Thymus (tissue), 11 donors: Measurements from ENCODE around the gene DIAPH1. TPM values are rescaled to one million over a fixed set of nuclear protein-coding genes. Genes with fewer than 3 reads are reported as not detected.

ENCODE experiments used
- DNase-seq, 9 donors: peaks; one replicate each; pipeline ENCODE4 v3.0.0-alpha.2; 2013; ENCODE audit warnings: low spot score in 9 of 9, low read depth in 6 of 9, missing footprints in 1 of 9
- H3K27ac ChIP-seq, 2 donors: one replicate each; pipeline ENCODE4 v1.5.1; 2013; ENCODE audit warnings: control low read depth in 1 of 2, low read depth in 1 of 2, low read length in 1 of 2, mild to moderate bottlenecking in 1 of 2, moderate library complexity in 1 of 2
- H3K27me3 ChIP-seq, 2 donors: one replicate each; pipeline ENCODE4 v1.5.1; 2013; ENCODE audit warnings: low read length in 1 of 2; ENCODE audit not compliant: control insufficient read depth in 2 of 2, insufficient read depth in 1 of 2
- H3K36me3 ChIP-seq, 2 donors: one replicate each; pipeline ENCODE4 v1.5.1; 2013; ENCODE audit warnings: low read length in 1 of 2, mild to moderate bottlenecking in 1 of 2, moderate library complexity in 1 of 2; ENCODE audit not compliant: control insufficient read depth in 2 of 2, insufficient read depth in 2 of 2
- H3K4me1 ChIP-seq, 2 donors: one replicate each; pipeline ENCODE4 v1.5.1; 2013; ENCODE audit warnings: low read length in 2 of 2; ENCODE audit not compliant: control insufficient read depth in 2 of 2, insufficient read depth in 2 of 2
- H3K4me3 ChIP-seq, 2 donors: one replicate each; pipeline ENCODE4 v1.5.1; 2013; ENCODE audit warnings: low read length in 2 of 2, control low read depth in 1 of 2, mild to moderate bottlenecking in 1 of 2
- H3K9me3 ChIP-seq, 2 donors: one replicate each; pipeline ENCODE4 v1.5.1; 2013; ENCODE audit warnings: low read length in 1 of 2, mild to moderate bottlenecking in 1 of 2; ENCODE audit not compliant: control insufficient read depth in 2 of 2, insufficient read depth in 1 of 2
- WGBS: extraction: QIAGEN DNeasy Blood & Tissue Kit; methylation state at CpG from one replicate; pipeline ENCODE4 v1.1.7; 2013; 5-methylcytosine and 5-hydroxymethylcytosine counted together
- polyA plus RNA-seq: library from polyadenylated mRNA; stranded (reverse); fragments of 200-250 nt; gene quantifications from one replicate; pipeline ENCODE4 v1.2.3, GENCODE V29; 2013
- total RNA-seq: library from RNA; stranded (reverse); fragments of 120-200 nt; gene quantifications from one replicate; pipeline ENCODE4 v1.2.4, GENCODE V29; 2013
- donor health status: healthy.

DIAPH1 gene
- total and polyA plus RNA-seq, 2 donors, result 28.0 to 80.0 TPM

GRCh38 chr5:141641634-141642267, 23.0 kb upstream of the DIAPH1 start:
- Histone ChIP-seq H3K27ac (no peak overlapping the region), H3K27me3 (peaks cover 0 to 3% of the 10 kb centered on the region in 2 donors), H3K4me3 (no peak overlapping the region), H3K9me3 (no peaks in the 10 kb centered on the region), H3K4me1 (peaks cover 6 to 14% of the 10 kb centered on the region in 2 donors), H3K36me3 (peaks cover 28 to 36% of the 10 kb centered on the region in 2 donors)
- no peak for DNase-seq
- whole genome bisulfite sequencing, result 98% methylated on average over 2 of the region's 2 CpGs

- Histone ChIP-seq H3K36me3 (peaks cover 28% of the 10 kb centered on the region in 2 donors), H3K4me1 (peaks cover 12 to 18% of the 10 kb centered on the region in 2 donors), H3K4me3 (no peak overlapping the region), H3K9me3 (no peaks in the 10 kb centered on the region), H3K27me3 (peaks cover 0 to 3% of the 10 kb centered on the region in 2 donors), H3K27ac (no peak overlapping the region)
- 97% methylated on average over 9 of the region's 9 CpGs for WGBS
- no peak for DNase-seq
These were observed 21.9 kb upstream of the DIAPH1 start for GRCh38 chr5:141640698-141641097.

- 96% methylated on average over 3 of the region's 3 CpGs for WGBS
- H3K36me3 ChIP-seq, result peaks cover 28 to 33% of the 10 kb centered on the region in 2 donors
- peaks cover 18 to 22% of the 10 kb centered on the region in 2 donors for H3K4me1 ChIP-seq
- no peak overlapping the region for H3K4me3 ChIP-seq
- no peak overlapping the region for H3K27ac ChIP-seq
- peaks cover 0 to 3% of the 10 kb centered on the region in 2 donors for H3K27me3 ChIP-seq
- DNase-seq, result no peak
- H3K9me3 ChIP-seq, result no peaks in the 10 kb centered on the region
These were observed 21.2 kb upstream of the DIAPH1 start for GRCh38 chr5:141640051-141640415.

GRCh38 chr5:141639357-141640050, 20.7 kb upstream of the DIAPH1 start:
- Histone ChIP-seq H3K4me3 (no peak overlapping the region), H3K27ac (no peak overlapping the region), H3K9me3 (no peaks in the 10 kb centered on the region), H3K4me1 (peaks cover 23 to 28% of the 10 kb centered on the region in 2 donors), H3K27me3 (peaks cover 0 to 3% of the 10 kb centered on the region in 2 donors), H3K36me3 (peaks cover 29 to 36% of the 10 kb centered on the region in 2 donors)
- no peak for DNase-seq
- 94% methylated on average over 12 of the region's 12 CpGs for WGBS

- Histone ChIP-seq H3K27ac (no peak overlapping the region), H3K4me3 (no peak overlapping the region), H3K9me3 (no peaks in the 10 kb centered on the region), H3K27me3 (peaks cover 0 to 3% of the 10 kb centered on the region in 2 donors), H3K36me3 (peaks cover 25 to 37% of the 10 kb centered on the region in 2 donors), H3K4me1 (peaks cover 23 to 28% of the 10 kb centered on the region in 2 donors)
- WGBS, result 99% methylated on average over 2 of the region's 2 CpGs
- DNase-seq, result no peak
These were observed 20.0 kb upstream of the DIAPH1 start for GRCh38 chr5:141638771-141639170.

- 10% methylated on average over 40 of the region's 40 CpGs for WGBS
- Histone ChIP-seq H3K27ac (peak overlapping the region; percentile 58 to 79), H3K9me3 (no peaks in the 10 kb centered on the region), H3K4me1 (peaks cover 23 to 28% of the 10 kb centered on the region in 2 donors), H3K27me3 (peaks cover 0 to 3% of the 10 kb centered on the region in 2 donors), H3K36me3 (peaks cover 25 to 38% of the 10 kb centered on the region in 2 donors), H3K4me3 (peak overlapping the region; percentile 72 to 81)
- peak in 6 of 9 donors; percentile 49 to 82 (median 64) for DNase-seq
These were observed 19.1 kb upstream of the DIAPH1 start for GRCh38 chr5:141637767-141638419.

GRCh38 chr5:141637123-141637766, 18.4 kb upstream of the DIAPH1 start:
- Histone ChIP-seq H3K27ac (peak overlapping the region; percentile 58 to 79), H3K36me3 (peaks cover 25 to 45% of the 10 kb centered on the region in 2 donors), H3K27me3 (peaks cover 0 to 3% of the 10 kb centered on the region in 2 donors), H3K4me3 (peak overlapping the region; percentile 72 to 81), H3K9me3 (no peaks in the 10 kb centered on the region), H3K4me1 (peaks cover 23 to 28% of the 10 kb centered on the region in 2 donors)
- WGBS, result under 1% methylated on average over 63 of the region's 63 CpGs
- DNase-seq, result peak in 5 of 9 donors; percentile 39 to 74 (median 50)

- under 1% methylated on average over 55 of the region's 55 CpGs for WGBS
- peaks cover 25 to 40% of the 10 kb centered on the region in 2 donors for H3K36me3 ChIP-seq
- H3K9me3 ChIP-seq, result no peaks in the 10 kb centered on the region
- peaks cover 23 to 28% of the 10 kb centered on the region in 2 donors for H3K4me1 ChIP-seq
- H3K27me3 ChIP-seq, result peaks cover 0 to 3% of the 10 kb centered on the region in 2 donors
- peak within 1 kb of the TSS; percentile 66 to 79 for H3K27ac ChIP-seq
- DNase-seq, result peak; percentile 70 to 94 (median 87)
- peak within 1 kb of the TSS; percentile 72 to 81 for H3K4me3 ChIP-seq
These were observed 17.8 kb upstream of the DIAPH1 start, which contains the start of the genes HDAC3 and RELL2 for GRCh38 chr5:141636413-141637122. Gene HDAC3, minus strand, starts transcription at chr5:141636849. Its CDS starts 59 bp downstream, at chr5:141636790. Gene RELL2, plus strand, starts transcription at chr5:141636997. Its CDS starts 1,229 bp downstream, at chr5:141638226.
